H9 (cell line): Measurements from ENCODE around the gene TMTC3. TPM values are rescaled to one million over a fixed set of nuclear protein-coding genes. Genes with fewer than 3 reads are reported as not detected.

Source experiments
- DNase-seq: peaks from one replicate; pipeline ENCODE4 v3.0.0-alpha.2; 2017
- H2AFZ ChIP-seq: one replicate; pipeline ENCODE4 v1.6.1; 2013; ENCODE audit warnings: mild to moderate bottlenecking, low read length, control low read depth, moderate library complexity
- H2AK5ac ChIP-seq: 2 replicates; pipeline ENCODE4 v1.6.1; 2013; ENCODE audit warnings: low read length, control low read depth, mixed read lengths; ENCODE audit not compliant: insufficient read length
- H2BK120ac ChIP-seq: one replicate; pipeline ENCODE4 v1.6.1; 2013; ENCODE audit warnings: low read depth, mild to moderate bottlenecking, low read length, control low read depth, inconsistent platforms; ENCODE audit not compliant: poor library complexity, severe bottlenecking
- H2BK12ac ChIP-seq: 2 replicates; pipeline ENCODE4 v1.6.1; 2013; ENCODE audit warnings: low read length, control low read depth, mixed read lengths, low read depth; ENCODE audit not compliant: insufficient read length
- H2BK15ac ChIP-seq: 2 replicates; pipeline ENCODE4 v1.6.1; 2013; ENCODE audit warnings: low read depth, low read length, control low read depth
- H2BK20ac ChIP-seq: one replicate; pipeline ENCODE4 v1.6.1; 2013; ENCODE audit warnings: low read depth, mild to moderate bottlenecking, low read length, control low read depth, inconsistent platforms; ENCODE audit not compliant: poor library complexity, severe bottlenecking
- H2BK5ac ChIP-seq: 2 replicates; pipeline ENCODE4 v1.6.1; 2013; ENCODE audit warnings: low read length, control low read depth, mixed read lengths; ENCODE audit not compliant: insufficient read length
- H3K14ac ChIP-seq: 2 replicates; pipeline ENCODE4 v1.6.1; 2013; ENCODE audit warnings: low read length, control low read depth; ENCODE audit not compliant: insufficient read depth
- H3K18ac ChIP-seq: 2 replicates; pipeline ENCODE4 v1.6.1; 2013; ENCODE audit warnings: low read depth, mild to moderate bottlenecking, mixed read lengths, low read length, control low read depth; ENCODE audit not compliant: insufficient read length
- H3K23ac ChIP-seq: 2 replicates; pipeline ENCODE4 v1.6.1; 2013; ENCODE audit warnings: low read length, control low read depth, mixed read lengths, low read depth; ENCODE audit not compliant: insufficient read length
- H3K23me2 ChIP-seq: 2 replicates; pipeline ENCODE4 v1.6.1; 2013; ENCODE audit warnings: low read depth, mild to moderate bottlenecking, mixed read lengths, low read length, control low read depth; ENCODE audit not compliant: insufficient read length, poor library complexity, severe bottlenecking
- H3K27ac ChIP-seq: 2 replicates; pipeline ENCODE4 v1.5.1; 2013; ENCODE audit warnings: low read length, control low read depth, mixed read lengths, low read depth; ENCODE audit not compliant: insufficient read length
- H3K27me3 ChIP-seq: 2 replicates; pipeline ENCODE4 v1.6.1; 2013; ENCODE audit warnings: low read length, control low read depth, inconsistent platforms; ENCODE audit not compliant: insufficient read depth
- H3K4ac ChIP-seq: 2 replicates; pipeline ENCODE4 v1.6.1; 2013; ENCODE audit warnings: low read depth, mild to moderate bottlenecking, control low read depth, inconsistent platforms, low read length, moderate library complexity
- H3K4me1 ChIP-seq: 2 replicates; pipeline ENCODE4 v1.6.1; 2013; ENCODE audit warnings: low read length, control low read depth, inconsistent platforms; ENCODE audit not compliant: insufficient read depth
- H3K4me2 ChIP-seq: 2 replicates; pipeline ENCODE4 v1.6.1; 2013; ENCODE audit warnings: low read length, control low read depth, mixed read lengths; ENCODE audit not compliant: insufficient read length, insufficient read depth
- H3K56ac ChIP-seq: 2 replicates; pipeline ENCODE4 v1.6.1; 2013; ENCODE audit warnings: low read depth, mild to moderate bottlenecking, mixed read lengths, low read length, control low read depth; ENCODE audit not compliant: insufficient read length
- H3K79me1 ChIP-seq: 2 replicates; pipeline ENCODE4 v1.6.1; 2013; ENCODE audit warnings: low read depth, mild to moderate bottlenecking, moderate library complexity, low read length, control low read depth, inconsistent platforms; ENCODE audit not compliant: insufficient read depth, poor library complexity, severe bottlenecking
- H3K79me2 ChIP-seq: 2 replicates; pipeline ENCODE4 v1.6.1; 2013; ENCODE audit warnings: low read length, control low read depth, inconsistent platforms; ENCODE audit not compliant: insufficient read depth
- H3K9ac ChIP-seq: 2 replicates; pipeline ENCODE4 v1.6.1; 2013; ENCODE audit warnings: low read length, control low read depth, mixed read lengths; ENCODE audit not compliant: insufficient read length; ENCODE audit errors: extremely low read depth
- H3K9me3 ChIP-seq: one replicate; pipeline ENCODE4 v1.6.1; 2013; ENCODE audit warnings: low read depth, low read length, inconsistent platforms; ENCODE audit not compliant: control insufficient read depth
- H3T11ph ChIP-seq: one replicate; pipeline ENCODE4 v1.6.1; 2013; ENCODE audit warnings: mild to moderate bottlenecking, low read length, control low read depth, inconsistent platforms
- H4K20me1 ChIP-seq: one replicate; pipeline ENCODE4 v1.6.1; 2013; ENCODE audit not compliant: control insufficient read depth, insufficient read length, insufficient read depth
- H4K5ac ChIP-seq: 2 replicates; pipeline ENCODE4 v1.6.1; 2013; ENCODE audit warnings: low read depth, mild to moderate bottlenecking, mixed read lengths, low read length, control low read depth; ENCODE audit not compliant: insufficient read length
- H4K8ac ChIP-seq: replicated peaks from 2 replicates; pipeline ENCODE4 v1.6.1; 2013; ENCODE audit warnings: low read length, control low read depth, mixed read lengths, low read depth; ENCODE audit not compliant: insufficient read length
- H4K91ac ChIP-seq: 2 replicates; pipeline ENCODE4 v1.6.1; 2013; ENCODE audit warnings: low read depth, mild to moderate bottlenecking, moderate library complexity, mixed read lengths, low read length, control low read depth; ENCODE audit not compliant: insufficient read length
- H3K27ac Mint-ChIP-seq, 3 experiments: 2 replicates in 2 of 3; 3 replicates in 1 of 3; pipeline ENCODE4 v1.8.0; 2020 to 2021; ENCODE audit warnings: mixed read lengths in 3 of 3, mild to moderate bottlenecking in 1 of 3, moderate library complexity in 1 of 3
- H3K27me3 Mint-ChIP-seq: 2 replicates; pipeline ENCODE4 v1.8.0; 2021; ENCODE audit warnings: low read depth, mild to moderate bottlenecking, moderate library complexity, mixed read lengths
- H3K36me3 Mint-ChIP-seq, 3 experiments: 2 replicates in 2 of 3; 3 replicates in 1 of 3; pipeline ENCODE4 v1.8.0; 2020 to 2021; ENCODE audit warnings: low read depth in 3 of 3, mixed read lengths in 3 of 3; ENCODE audit not compliant: insufficient read depth in 1 of 3
- H3K4me1 Mint-ChIP-seq, 2 experiments: 2 replicates each; pipeline ENCODE4 v1.8.0; 2020; ENCODE audit warnings: mixed read lengths in 2 of 2
- H3K4me3 Mint-ChIP-seq, 2 experiments: 2 replicates in 1 of 2; 3 replicates in 1 of 2; pipeline ENCODE4 v1.8.0; 2020 to 2021; ENCODE audit warnings: mild to moderate bottlenecking in 2 of 2, mixed read lengths in 2 of 2, moderate library complexity in 1 of 2
- H3K9me3 Mint-ChIP-seq, 2 experiments: 2 replicates in 1 of 2; 3 replicates in 1 of 2; pipeline ENCODE4 v1.8.0; 2020; ENCODE audit warnings: mild to moderate bottlenecking in 2 of 2, mixed read lengths in 2 of 2, moderate library complexity in 1 of 2
- WGBS: extraction: QIAGEN DNeasy Blood & Tissue Kit; methylation state at CpG from one replicate; pipeline ENCODE4 v1.1.7; 2013; ENCODE audit warnings: missing lambda C conversion rate, low lambda C conversion rate, mixed read lengths; ENCODE audit not compliant: insufficient read length; ENCODE audit errors: extremely low coverage; 5-methylcytosine and 5-hydroxymethylcytosine counted together
- total RNA-seq: library from RNA; stranded (reverse); gene quantifications from 2 replicates; pipeline ENCODE4 v1.2.1, GENCODE V29; 2021
- TF ChIP-seq, protein P1 (sequence below): fragments of 200-600 bp; sonication (generic); conservative IDR thresholded peaks from 3 replicates; pipeline ENCODE4 v1.8.0; 2021; ENCODE audit warnings: antibody characterized with exemption, mild to moderate bottlenecking

TMTC3 gene
- total RNA-seq, 1 experiment from 2014 or later: 37.7 TPM

DNA sequence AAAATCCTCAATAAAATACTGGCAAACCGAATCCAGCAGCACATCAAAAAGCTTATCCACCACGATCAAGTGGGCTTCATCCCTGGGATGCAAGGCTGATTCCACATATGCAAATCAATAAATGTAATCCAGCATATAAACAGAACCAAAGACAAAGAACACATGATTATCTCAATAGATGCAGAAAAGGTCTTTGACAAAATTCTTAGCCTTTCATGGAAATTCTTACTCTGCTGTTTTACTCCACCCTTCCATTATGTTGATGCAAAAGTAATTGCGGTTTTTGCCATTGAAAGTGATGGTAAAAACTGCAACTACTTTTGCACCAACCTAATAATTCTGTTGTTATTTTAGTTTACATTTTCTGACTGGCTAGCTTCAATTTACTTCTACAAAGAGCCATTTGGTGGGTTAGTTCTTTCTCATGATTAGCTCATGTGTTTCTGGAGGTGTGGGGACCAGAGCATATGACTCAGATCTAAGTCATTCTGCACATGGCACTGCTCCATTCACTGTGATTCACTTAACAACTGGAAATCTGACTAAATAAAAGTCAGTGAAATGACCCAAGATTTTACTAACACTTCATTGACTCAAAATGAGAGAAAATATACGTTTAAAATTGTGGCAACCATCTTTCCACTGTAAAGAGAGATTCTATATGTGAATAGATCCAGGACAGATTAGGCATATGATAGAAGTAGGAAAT, 99.9 kb downstream of the TMTC3 start:
- H3K4me1 ChIP-seq: no peaks in the 10 kb centered on the region; the same call in 1 of the 2 replicates
- no peak overlapping the region for H4K8ac ChIP-seq
- H2AFZ ChIP-seq: no peak overlapping the region
- H3K9me3 ChIP-seq: no peaks in the 10 kb centered on the region
- no peaks in the 10 kb centered on the region for H3K79me1 ChIP-seq
- WGBS: no CpG with 5 or more reads among the region's 4 CpGs
- no peak overlapping the region for H3K14ac ChIP-seq
- no peak overlapping the region for H3K9ac ChIP-seq
- no peaks in the 10 kb centered on the region for H3K27me3 Mint-ChIP-seq
- no peak for DNase-seq
- peaks cover 10% of the 10 kb centered on the region in 2 experiments for H3K4me1 Mint-ChIP-seq
- H2BK120ac ChIP-seq: no peak overlapping the region
- H4K91ac ChIP-seq: no peak overlapping the region
- no peaks in the 10 kb centered on the region for H4K20me1 ChIP-seq
- H3K23me2 ChIP-seq: no peaks in the 10 kb centered on the region
- H2BK12ac ChIP-seq: no peak overlapping the region
- H3K36me3 Mint-ChIP-seq: peaks cover 0 to 4% (median 0%) of the 10 kb centered on the region in 3 experiments; a peak in 3 of 7 replicates
- H2BK20ac ChIP-seq: no peak overlapping the region
- H2AK5ac ChIP-seq: no peak overlapping the region
- no peak overlapping the region for H3K18ac ChIP-seq
- H2BK5ac ChIP-seq: no peak overlapping the region
- no peaks in the 10 kb centered on the region for H3K27me3 ChIP-seq
- TF ChIP-seq, protein P1, sequence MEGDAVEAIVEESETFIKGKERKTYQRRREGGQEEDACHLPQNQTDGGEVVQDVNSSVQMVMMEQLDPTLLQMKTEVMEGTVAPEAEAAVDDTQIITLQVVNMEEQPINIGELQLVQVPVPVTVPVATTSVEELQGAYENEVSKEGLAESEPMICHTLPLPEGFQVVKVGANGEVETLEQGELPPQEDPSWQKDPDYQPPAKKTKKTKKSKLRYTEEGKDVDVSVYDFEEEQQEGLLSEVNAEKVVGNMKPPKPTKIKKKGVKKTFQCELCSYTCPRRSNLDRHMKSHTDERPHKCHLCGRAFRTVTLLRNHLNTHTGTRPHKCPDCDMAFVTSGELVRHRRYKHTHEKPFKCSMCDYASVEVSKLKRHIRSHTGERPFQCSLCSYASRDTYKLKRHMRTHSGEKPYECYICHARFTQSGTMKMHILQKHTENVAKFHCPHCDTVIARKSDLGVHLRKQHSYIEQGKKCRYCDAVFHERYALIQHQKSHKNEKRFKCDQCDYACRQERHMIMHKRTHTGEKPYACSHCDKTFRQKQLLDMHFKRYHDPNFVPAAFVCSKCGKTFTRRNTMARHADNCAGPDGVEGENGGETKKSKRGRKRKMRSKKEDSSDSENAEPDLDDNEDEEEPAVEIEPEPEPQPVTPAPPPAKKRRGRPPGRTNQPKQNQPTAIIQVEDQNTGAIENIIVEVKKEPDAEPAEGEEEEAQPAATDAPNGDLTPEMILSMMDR: no peak
- no peaks in the 10 kb centered on the region for H3K79me2 ChIP-seq
- H3K27ac Mint-ChIP-seq: no peak overlapping the region
- H3K23ac ChIP-seq: no peak overlapping the region
- no peak overlapping the region for H3K4me3 Mint-ChIP-seq
- H3K9me3 Mint-ChIP-seq: peaks cover 4% of the 10 kb centered on the region in 2 experiments; a peak in 4 of 5 replicates
- H4K5ac ChIP-seq: no peak overlapping the region
- H3K4me2 ChIP-seq: no peak overlapping the region
- no peak overlapping the region for H2BK15ac ChIP-seq
- no peak overlapping the region for H3K27ac ChIP-seq
- no peak overlapping the region for H3K56ac ChIP-seq
- H3T11ph ChIP-seq: no peak overlapping the region
- H3K4ac ChIP-seq: no peak overlapping the region
